Keratinocyte (primary cell): Measurements from ENCODE around the gene STON1. TPM values are rescaled to one million over a fixed set of nuclear protein-coding genes. Genes with fewer than 3 reads are reported as not detected.

ENCODE experiments used
- DNase-seq: peaks from one replicate; pipeline ENCODE4 v3.0.0-alpha.2; 2011; ENCODE audit warnings: low read depth, missing footprints, low spot score
- FAIRE-seq: peaks from 2 replicates; lab custom pipeline; 2011; peaks lifted over from hg19 to GRCh38; lab: Jason Lieb, UNC
- H2AFZ ChIP-seq: 2 replicates; pipeline ENCODE4 v1.6.0; 2012; ENCODE audit warnings: low read length, control low read depth, inconsistent platforms; ENCODE audit not compliant: control insufficient read depth
- H3K27ac ChIP-seq: 2 replicates; pipeline ENCODE4 v1.5.1; 2011; ENCODE audit warnings: low read length; ENCODE audit not compliant: control insufficient read depth, insufficient read depth
- H3K27me3 ChIP-seq: 3 replicates; pipeline ENCODE4 v1.6.0; 2011; ENCODE audit warnings: low read length; ENCODE audit not compliant: control insufficient read depth, insufficient read depth; ENCODE audit errors: extremely low read depth
- H3K36me3 ChIP-seq, 2 experiments: 2 replicates in 1 of 2; 3 replicates in 1 of 2; pipeline ENCODE4 v1.5.1; 2011; ENCODE audit warnings: low read length in 2 of 2, mild to moderate bottlenecking in 1 of 2; ENCODE audit not compliant: control insufficient read depth in 2 of 2, insufficient read depth in 2 of 2; ENCODE audit errors: extremely low read depth in 1 of 2
- H3K4me1 ChIP-seq: 3 replicates; pipeline ENCODE4 v1.5.1; 2011; ENCODE audit warnings: low read length; ENCODE audit not compliant: control insufficient read depth, insufficient read depth; ENCODE audit errors: extremely low read depth
- H3K4me2 ChIP-seq: 3 replicates; pipeline ENCODE4 v1.6.0; 2011; ENCODE audit warnings: low read depth, low read length; ENCODE audit not compliant: control insufficient read depth, insufficient read depth; ENCODE audit errors: extremely low read depth
- H3K4me3 ChIP-seq, 3 experiments: fragments of 200-600 bp in 1 of 3; sonication (generic) in 1 of 3; 2 replicates in 2 of 3; 3 replicates in 1 of 3; pipeline ENCODE4 v1.5.1; 2011 to 2016; ENCODE audit warnings: low read length in 3 of 3, mild to moderate bottlenecking in 3 of 3, control low read depth in 2 of 3, inconsistent platforms in 1 of 3, low read depth in 1 of 3, mixed read lengths in 1 of 3, mixed run types in 1 of 3, moderate library complexity in 1 of 3; ENCODE audit not compliant: control insufficient read depth in 2 of 3, insufficient read depth in 2 of 3; ENCODE audit errors: extremely low read depth in 1 of 3
- H3K79me2 ChIP-seq: 2 replicates; pipeline ENCODE4 v1.6.0; 2012; ENCODE audit warnings: low read length; ENCODE audit not compliant: control insufficient read depth, insufficient read depth
- H3K9ac ChIP-seq: 3 replicates; pipeline ENCODE4 v1.6.0; 2011; ENCODE audit warnings: low read length; ENCODE audit not compliant: control insufficient read depth, insufficient read depth; ENCODE audit errors: extremely low read depth
- H3K9me1 ChIP-seq: 3 replicates; pipeline ENCODE4 v1.6.0; 2011; ENCODE audit warnings: low read length; ENCODE audit not compliant: control insufficient read depth, insufficient read depth; ENCODE audit errors: extremely low read depth
- H3K9me3 ChIP-seq: 2 replicates; pipeline ENCODE4 v1.5.1; 2012; ENCODE audit warnings: low read depth, low read length; ENCODE audit not compliant: control insufficient read depth
- H4K20me1 ChIP-seq: 3 replicates; pipeline ENCODE4 v1.6.0; 2011; ENCODE audit warnings: low read length; ENCODE audit not compliant: control insufficient read depth, insufficient read depth; ENCODE audit errors: extremely low read depth
- CTCF ChIP-seq, 3 experiments: IDR thresholded peaks in 1 of 3; conservative IDR thresholded peaks in 1 of 3; optimal IDR thresholded peaks in 1 of 3; 2 replicates in 2 of 3; 3 replicates in 1 of 3; pipeline versions ENCODE3 to v1.5.1; 2011; ENCODE audit warnings: low read length in 3 of 3, mild to moderate bottlenecking in 3 of 3, moderate library complexity in 2 of 3, control low read depth in 1 of 3, inconsistent platforms in 1 of 3; ENCODE audit not compliant: insufficient read depth in 2 of 3; ENCODE audit errors: extremely low read depth in 1 of 3
- EZH2 ChIP-seq: IDR thresholded peaks from one replicate; pipeline ENCODE4 v1.6.1; 2012; ENCODE audit warnings: inconsistent platforms, mild to moderate bottlenecking, low read length, moderate library complexity
- dilution Hi-C: fragments of 300-500 bp; cut with MboI; formaldehyde crosslinking; loops from one replicate; pipeline ENCODE4 v1.7.0; 2020; ENCODE audit warnings: low sequenced_read_pairs; ENCODE audit not compliant: extremely low pct_ligation_motif_present
- polyA plus RNA-seq, 5 experiments: library from polyadenylated mRNA; depleted of rRNA in 3 of 5; stranded (reverse) in 3 of 5; stranded (forward) in 1 of 5; unstranded in 1 of 5; fragments of >200 nt; gene quantifications; 1 replicate in 1 of 5; 2 replicates in 3 of 5; 3 replicates in 1 of 5; pipeline versions ENCODE4 v1.2.1 to v1.2.3, GENCODE V29; 2011 to 2012; ENCODE audit warnings: missing spikeins in 2 of 5, low read depth in 1 of 5, low replicate concordance in 1 of 5

STON1 gene
- polyA plus RNA-seq, 1 donor (not counting 4 experiments of a cell fraction or from before 2014, with no cell fraction given) = 1.2 TPM

GRCh38 chr2:48504647-48505327, 25.2 kb upstream of the STON1 start:
- TF ChIP-seq EZH2 = no peak
- TF ChIP-seq CTCF (optimal IDR thresholded peaks at IDR 0.05 in 1 of 3, IDR thresholded peaks at IDR 0.05 in 1 of 3, conservative IDR thresholded peaks at IDR 0.05 in 1 of 3; ENCODE audit: extremely low read depth in 1 of 3, insufficient read depth in 2 of 3, low read length in 3 of 3) = no peak
- Histone ChIP-seq H3K4me3 (no peak overlapping the region), H2AFZ (no peak overlapping the region), H3K79me2 (no peaks in the 10 kb centered on the region), H4K20me1 (no peaks in the 10 kb centered on the region), H3K4me2 (no peak overlapping the region), H3K4me1 (no peaks in the 10 kb centered on the region), H3K27ac (no peak overlapping the region), H3K9me3 (no peaks in the 10 kb centered on the region), H3K9ac (no peak overlapping the region), H3K9me1 (no peaks in the 10 kb centered on the region), H3K27me3 (no peaks in the 10 kb centered on the region), H3K36me3 (peaks cover 11 to 13% of the 10 kb centered on the region in 2 experiments)
- DNase-seq = no peak
- dilution Hi-C loops = no loop called here
- no peak for FAIRE-seq

DNA sequence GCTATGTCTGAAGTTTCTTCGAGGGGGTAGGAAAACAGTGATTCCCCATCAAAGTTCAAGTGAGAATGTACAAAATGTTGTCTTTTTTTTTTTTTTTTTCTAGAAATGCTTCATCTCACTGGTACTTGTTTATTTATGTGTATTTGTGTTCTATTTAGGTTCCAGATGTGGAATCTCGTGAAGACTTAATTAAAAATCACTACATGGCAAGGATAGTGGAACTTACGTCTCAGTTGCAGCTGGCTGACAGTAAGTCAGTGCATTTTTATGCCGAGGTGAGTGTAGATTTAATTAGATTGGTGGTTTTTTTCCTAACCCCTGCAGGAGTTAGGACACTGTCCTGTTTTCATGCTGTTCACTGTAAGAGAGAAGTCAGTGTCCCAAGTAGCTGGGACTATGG, 22.8 kb upstream of the STON1 start:
- no peak overlapping the region for H3K27ac ChIP-seq
- DNase-seq (no peak), FAIRE-seq (no peak)
- dilution Hi-C loops = no loop called here
- H3K9me1 ChIP-seq = no peaks in the 10 kb centered on the region
- no peak overlapping the region for H2AFZ ChIP-seq
- H3K27me3 ChIP-seq = no peaks in the 10 kb centered on the region
- H3K9me3 ChIP-seq = no peaks in the 10 kb centered on the region
- no peak overlapping the region for H3K4me2 ChIP-seq
- TF ChIP-seq CTCF (optimal IDR thresholded peaks at IDR 0.05 in 1 of 3, IDR thresholded peaks at IDR 0.05 in 1 of 3, conservative IDR thresholded peaks at IDR 0.05 in 1 of 3; ENCODE audit: extremely low read depth in 1 of 3, insufficient read depth in 2 of 3, low read length in 3 of 3) = no peak
- TF ChIP-seq EZH2 = no peak
- no peak overlapping the region for H3K4me3 ChIP-seq
- H3K9ac ChIP-seq = no peak overlapping the region
- H3K79me2 ChIP-seq = no peaks in the 10 kb centered on the region
- peaks cover 8 to 13% of the 10 kb centered on the region in 2 experiments for H3K36me3 ChIP-seq
- H3K4me1 ChIP-seq = no peaks in the 10 kb centered on the region
- H4K20me1 ChIP-seq = no peaks in the 10 kb centered on the region
